H1 (cell line): ENCODE results near the gene NOX5. TPM values are rescaled to one million over a fixed set of nuclear protein-coding genes. Genes with fewer than 3 reads are reported as not detected.

Experiments used
- CTCF ChIA-PET: fragments of 300-600 bp; sonication (Branson Sonifier 250); formaldehyde crosslinking; loops from one replicate; lab custom pipeline; 2021; ENCODE audit not compliant: partially characterized antibody; lab: Charles Lee
- POLR2A ChIA-PET: fragments of 300-600 bp; sonication (Branson Sonifier 250); formaldehyde crosslinking; loops from one replicate; lab custom pipeline; 2021; ENCODE audit warnings: inconsistent platforms; ENCODE audit not compliant: partially characterized antibody; lab: Charles Lee
- DNase-seq, 2 experiments: peaks; one replicate each; pipeline versions ENCODE4 v3.0.0 to v3.0.0-alpha.2; 2010 to 2022; ENCODE audit warnings: low spot score in 2 of 2, low read depth in 1 of 2, mixed read lengths in 1 of 2
- FAIRE-seq: peaks from 2 replicates; lab custom pipeline; 2011; peaks lifted over from hg19 to GRCh38; lab: Jason Lieb, UNC
- H2AFZ ChIP-seq: 2 replicates; pipeline ENCODE4 v1.8.1; 2012; ENCODE audit warnings: low read length, inconsistent platforms
- H2AK5ac ChIP-seq: 2 replicates; pipeline ENCODE4 v1.6.1; 2013; ENCODE audit warnings: low read depth, low read length
- H2BK120ac ChIP-seq: replicated peaks from 2 replicates; pipeline ENCODE3; 2013; ENCODE audit warnings: low read depth, low read length, inconsistent platforms
- H2BK12ac ChIP-seq: 2 replicates; pipeline ENCODE4 v1.6.1; 2013; ENCODE audit warnings: low read depth, low read length
- H2BK15ac ChIP-seq: 2 replicates; pipeline ENCODE4 v1.6.1; 2013; ENCODE audit warnings: low read length
- H2BK20ac ChIP-seq: 2 replicates; pipeline ENCODE4 v1.6.1; 2013; ENCODE audit warnings: low read length
- H2BK5ac ChIP-seq: 2 replicates; pipeline ENCODE4 v1.6.1; 2013; ENCODE audit warnings: low read depth, low read length
- H3K14ac ChIP-seq: 2 replicates; pipeline ENCODE4 v1.6.1; 2013; ENCODE audit warnings: inconsistent platforms; ENCODE audit not compliant: insufficient read length
- H3K18ac ChIP-seq: 2 replicates; pipeline ENCODE4 v1.6.1; 2013; ENCODE audit warnings: low read length; ENCODE audit errors: extremely low read depth
- H3K23ac ChIP-seq: 2 replicates; pipeline ENCODE4 v1.6.1; 2013; ENCODE audit warnings: inconsistent platforms; ENCODE audit not compliant: insufficient read length
- H3K23me2 ChIP-seq: 2 replicates; pipeline ENCODE4 v1.6.1; 2013; ENCODE audit warnings: low read depth, low read length
- H3K27ac ChIP-seq: 2 replicates; pipeline ENCODE4 v1.6.1; 2011; ENCODE audit warnings: low read depth, low read length, inconsistent platforms
- H3K27me3 ChIP-seq, 4 experiments: replicated peaks in 1 of 4; 1 replicate in 1 of 4; 2 replicates in 3 of 4; pipeline versions ENCODE4 v1.6.1 to v1.8.1; 2011 to 2013; ENCODE audit warnings: low read length in 3 of 4, mild to moderate bottlenecking in 3 of 4, inconsistent platforms in 2 of 4, mixed read lengths in 2 of 4, moderate library complexity in 1 of 4; ENCODE audit not compliant: control insufficient read depth in 3 of 4, insufficient read depth in 3 of 4; ENCODE audit errors: extremely low read depth in 1 of 4
- H3K36me3 ChIP-seq, 4 experiments: 2 replicates each; pipeline versions ENCODE4 v1.6.1 to v1.8.1; 2011 to 2013; ENCODE audit warnings: mild to moderate bottlenecking in 4 of 4, low read length in 3 of 4, moderate library complexity in 2 of 4, control low read depth in 1 of 4, inconsistent platforms in 1 of 4; ENCODE audit not compliant: insufficient read depth in 4 of 4, control insufficient read depth in 2 of 4
- H3K4ac ChIP-seq: replicated peaks from 2 replicates; pipeline ENCODE3; 2013; ENCODE audit warnings: low read length, low read depth, mixed read lengths, inconsistent platforms; ENCODE audit not compliant: insufficient read length
- H3K4me1 ChIP-seq, 4 experiments: replicated peaks in 1 of 4; 1 replicate in 1 of 4; 2 replicates in 3 of 4; pipeline versions ENCODE4 v1.6.1 to v1.8.1; 2011 to 2013; ENCODE audit warnings: low read length in 3 of 4, inconsistent platforms in 2 of 4, mixed read lengths in 1 of 4; ENCODE audit not compliant: insufficient read depth in 4 of 4, control insufficient read depth in 3 of 4
- H3K4me2 ChIP-seq, 2 experiments: 2 replicates each; pipeline versions ENCODE4 v1.6.1 to v1.8.1; 2011 to 2013; ENCODE audit warnings: low read depth in 2 of 2, low read length in 2 of 2, control low read depth in 1 of 2, inconsistent platforms in 1 of 2, mild to moderate bottlenecking in 1 of 2; ENCODE audit not compliant: insufficient read depth in 1 of 2
- H3K4me3 ChIP-seq, 4 experiments: fragments of 200-600, 300-600 bp in 1 of 4; sonication (generic), shearing (Covaris generic), sonication (Bioruptor Twin) in 1 of 4; 2 replicates each; pipeline versions ENCODE4 v1.5.1 to v1.8.1; 2011 to 2016; ENCODE audit warnings: low read length in 4 of 4, low read depth in 3 of 4, control low read depth in 2 of 4, inconsistent platforms in 2 of 4, mild to moderate bottlenecking in 2 of 4, mixed read lengths in 1 of 4, moderate library complexity in 1 of 4; ENCODE audit not compliant: insufficient read depth in 2 of 4; ENCODE audit errors: extremely low read depth in 1 of 4
- H3K56ac ChIP-seq: replicated peaks from 2 replicates; pipeline ENCODE3; 2013; ENCODE audit warnings: low read depth, mild to moderate bottlenecking, mixed read lengths, low read length, inconsistent platforms; ENCODE audit not compliant: insufficient read length
- H3K79me1 ChIP-seq: 2 replicates; pipeline ENCODE4 v1.6.1; 2013; ENCODE audit warnings: low read depth, low read length, control low read depth
- H3K79me2 ChIP-seq, 2 experiments: 2 replicates each; pipeline versions ENCODE4 v1.6.1 to v1.8.1; 2012 to 2013; ENCODE audit warnings: low read length in 2 of 2, mild to moderate bottlenecking in 2 of 2, inconsistent platforms in 1 of 2; ENCODE audit not compliant: insufficient read depth in 2 of 2, control insufficient read depth in 1 of 2
- H3K9ac ChIP-seq, 4 experiments: replicated peaks in 1 of 4; 1 replicate in 1 of 4; 2 replicates in 3 of 4; pipeline versions ENCODE4 v1.6.1 to v1.8.1; 2011 to 2013; ENCODE audit warnings: low read depth in 3 of 4, low read length in 3 of 4, control low read depth in 2 of 4, mild to moderate bottlenecking in 2 of 4, moderate library complexity in 2 of 4, inconsistent platforms in 1 of 4; ENCODE audit errors: extremely low read depth in 1 of 4
- H3K9me3 ChIP-seq, 2 experiments: 2 replicates each; pipeline versions ENCODE4 v1.6.1 to v1.8.1; 2012 to 2013; ENCODE audit warnings: mild to moderate bottlenecking in 2 of 2, moderate library complexity in 2 of 2, control low read depth in 1 of 2, inconsistent platforms in 1 of 2, low read depth in 1 of 2, low read length in 1 of 2, mixed read lengths in 1 of 2; ENCODE audit not compliant: insufficient read depth in 2 of 2
- H4K20me1 ChIP-seq, 2 experiments: replicated peaks in 1 of 2; 2 replicates each; pipeline versions ENCODE3 to v1.8.1; 2011 to 2013; ENCODE audit warnings: inconsistent platforms in 2 of 2, low read length in 2 of 2, mild to moderate bottlenecking in 1 of 2; ENCODE audit not compliant: insufficient read depth in 2 of 2, control insufficient read depth in 1 of 2
- H4K5ac ChIP-seq: 2 replicates; pipeline ENCODE4 v1.6.1; 2013; ENCODE audit warnings: low read length, low read depth, mixed read lengths, inconsistent platforms; ENCODE audit not compliant: insufficient read length
- H4K8ac ChIP-seq: 2 replicates; pipeline ENCODE4 v1.8.0; 2013; ENCODE audit warnings: mild to moderate bottlenecking, moderate library complexity, low read length, inconsistent platforms; ENCODE audit not compliant: insufficient read depth; ENCODE audit errors: extremely low read depth
- H4K91ac ChIP-seq: replicated peaks from 2 replicates; pipeline ENCODE3; 2013; ENCODE audit warnings: low read length, mixed read lengths, inconsistent platforms; ENCODE audit not compliant: insufficient read length
- CREB1 ChIP-seq: IDR thresholded peaks from 2 replicates; pipeline ENCODE4 v1.6.1; 2012; ENCODE audit warnings: inconsistent platforms
- CTBP2 ChIP-seq: IDR thresholded peaks from 2 replicates; pipeline ENCODE4 v1.7.0; 2011; ENCODE audit warnings: borderline replicate concordance, mild to moderate bottlenecking, moderate library complexity, mixed read lengths, low read length; ENCODE audit not compliant: insufficient read depth, insufficient read length
- PHF8 ChIP-seq: fragments of 200-600 bp; sonication (generic); conservative IDR thresholded peaks from 2 replicates; pipeline ENCODE4 v1.7.1; 2012; ENCODE audit warnings: low read depth, mild to moderate bottlenecking, inconsistent platforms, low read length, moderate library complexity
- RBBP5 ChIP-seq: IDR thresholded peaks from 2 replicates; pipeline ENCODE4 v1.7.1; 2012; ENCODE audit warnings: low read depth, mild to moderate bottlenecking, inconsistent platforms, low read length, moderate library complexity, borderline replicate concordance
- SAP30 ChIP-seq: fragments of 300-600 bp; sonication (generic); IDR thresholded peaks from 2 replicates; pipeline ENCODE4 v1.7.1; 2012; ENCODE audit warnings: low read length, moderate library complexity, mild to moderate bottlenecking, inconsistent platforms; ENCODE audit not compliant: insufficient read depth, insufficient replicate concordance
- SIN3A ChIP-seq, 2 experiments: IDR thresholded peaks in 1 of 2; conservative IDR thresholded peaks in 1 of 2; 2 replicates each; pipeline ENCODE4 v1.6.1; 2011 to 2012; ENCODE audit warnings: low read length in 2 of 2, improper control_type of control experiment in 1 of 2, low read depth in 1 of 2, mild to moderate bottlenecking in 1 of 2
- SIRT6 ChIP-seq: IDR thresholded peaks from one replicate; pipeline ENCODE4 v1.7.1; 2012; ENCODE audit warnings: low read length, inconsistent platforms
- SP1 ChIP-seq: IDR thresholded peaks from 2 replicates; pipeline ENCODE4 v1.6.1; 2011; ENCODE audit warnings: low read depth, low read length
- SP2 ChIP-seq: IDR thresholded peaks from 2 replicates; pipeline ENCODE4 v1.6.1; 2012; ENCODE audit warnings: mild to moderate bottlenecking, low read length, inconsistent platforms
- SP4 ChIP-seq: IDR thresholded peaks from 2 replicates; pipeline ENCODE4 v1.6.1; 2012; ENCODE audit warnings: low read length, inconsistent platforms
- SRF ChIP-seq: IDR thresholded peaks from 2 replicates; pipeline ENCODE4 v1.6.1; 2011; ENCODE audit warnings: mild to moderate bottlenecking, low read depth, low read length, moderate library complexity
- TBP ChIP-seq: IDR thresholded peaks from 2 replicates; pipeline ENCODE4 v1.6.1; 2011; ENCODE audit warnings: low read depth, low read length, improper control_type of control experiment
- USF2 ChIP-seq: IDR thresholded peaks from 2 replicates; pipeline ENCODE4 v1.6.1; 2011; ENCODE audit warnings: low read length, improper control_type of control experiment
- WGBS, 2 experiments: shearing (Covaris generic) in 1 of 2; methylation state at CpG; one replicate each; pipeline versions ENCODE4 v1.1.6 to v1.1.7; 2013 to 2015; ENCODE audit warnings: low lambda C conversion rate in 2 of 2, mixed read lengths in 2 of 2, inconsistent platforms in 1 of 2, low coverage in 1 of 2, missing lambda C conversion rate in 1 of 2; ENCODE audit not compliant: insufficient replicate concordance in 2 of 2, insufficient coverage in 1 of 2, insufficient read length in 1 of 2; ENCODE audit errors: extremely low coverage in 1 of 2, missing lambda C conversion rate in 1 of 2; 5-methylcytosine and 5-hydroxymethylcytosine counted together
- polyA plus RNA-seq, 7 experiments: library from polyadenylated mRNA; depleted of rRNA in 3 of 7; stranded (reverse) in 5 of 7; unstranded in 2 of 7; fragments of >200 nt in 5 of 7; fragments of 200-250 nt in 2 of 7; gene quantifications; 1 replicate in 5 of 7; 2 replicates in 1 of 7; 4 replicates in 1 of 7; pipeline versions ENCODE4 v1.2.1 to v1.2.3, GENCODE V29; 2011 to 2013; ENCODE audit warnings: missing spikeins in 2 of 7, mixed read lengths in 2 of 7
- total RNA-seq: library from RNA; stranded (reverse); fragmentation: NEBNext Ultra II Directional; extraction: Animal tissue kit (Norgen Biotek cat#: 25700); gene quantifications from 2 replicates; pipeline ENCODE4 v1.2.1, GENCODE V29; 2021

NOX5 gene
- total and polyA plus RNA-seq, 2 of the 8 experiments (the other 6 are each of a cell fraction or from before 2014, with no cell fraction given) = under 0.01 TPM; not detected in 1

DNA sequence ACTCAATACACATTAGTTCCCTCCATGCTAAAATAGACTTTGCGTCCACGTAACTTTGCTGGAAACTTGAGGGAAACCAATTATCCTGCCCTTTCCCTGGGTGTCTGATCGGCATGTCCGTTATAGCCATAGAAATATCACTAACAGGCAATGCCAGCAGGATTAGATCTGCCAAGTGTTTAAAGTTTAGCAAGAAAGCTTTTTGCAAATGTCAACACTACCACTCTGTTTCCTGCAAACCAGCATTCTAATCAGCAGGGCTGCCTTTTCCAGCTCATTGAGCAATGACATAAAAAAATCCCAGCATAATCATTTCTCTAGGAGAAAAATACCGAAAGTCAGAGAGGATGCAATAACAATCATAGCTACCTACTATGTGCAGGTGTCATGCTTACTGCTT lies 60.9 kb downstream of the NOX5 start:
- Histone ChIP-seq H3K4me3 (peak overlapping the region in 1 of 4 experiments; percentile 71; a peak in 1 of 8 replicates), H3K23ac (no peak overlapping the region), H3K23me2 (no peaks in the 10 kb centered on the region; the same call in 1 of the 2 replicates), H4K8ac (no peak overlapping the region), H2BK120ac (no peak overlapping the region), H2BK12ac (no peak overlapping the region), H4K20me1 (no peaks in the 10 kb centered on the region), H2BK20ac (no peak overlapping the region), H3K56ac (no peak overlapping the region), H4K91ac (no peak overlapping the region), H2BK5ac (no peak overlapping the region), H3K4ac (no peak overlapping the region), H3K18ac (no peak overlapping the region), H3K27me3 (no peaks in the 10 kb centered on the region), H3K4me2 (peak overlapping the region; percentile 79 to 93; a peak in 2 of 4 replicates), H3K4me1 (peaks cover 12 to 15% (median 13%) of the 10 kb centered on the region in 4 experiments; a peak in 6 of 7 replicates), H4K5ac (no peak overlapping the region), H3K27ac (no peak overlapping the region), H3K79me1 (no peaks in the 10 kb centered on the region), H2AFZ (no peak overlapping the region), H3K9me3 (no peaks in the 10 kb centered on the region), H3K36me3 (no peaks in the 10 kb centered on the region), H3K9ac (no peak overlapping the region), H2AK5ac (no peak overlapping the region), H2BK15ac (no peak overlapping the region), H3K79me2 (no peaks in the 10 kb centered on the region), H3K14ac (no peak overlapping the region)
- POLR2A ChIA-PET = interaction anchor here (0.5 to 5.0 kb wide), 7 partner anchors 9 to 377 kb away, joined by 3 to 39 read pairs (median 4); partner anchors contain the start of genes GLCE and RPLP1
- no peak for DNase-seq
- CTCF ChIA-PET = interaction anchor here (1.2 to 3.0 kb wide), 5 partner anchors 8 to 18 kb away, joined by 3 to 9 read pairs (median 4); no protein-coding TSS in a partner anchor
- WGBS, 2 experiments = 90% methylated on average over 5 of the region's 5 CpGs; no CpG with 5 or more reads in 1 of the 2 experiments
- no peak for FAIRE-seq
- no peak for TF ChIP-seq RBBP5
- TF ChIP-seq SRF = no peak
- TF ChIP-seq SIRT6 = no peak
- no peak for TF ChIP-seq CREB1
- TF ChIP-seq SIN3A (conservative IDR thresholded peaks at IDR 0.05 in 1 of 2, IDR thresholded peaks at IDR 0.05 in 1 of 2; ENCODE audit: low read depth in 1 of 2, low read length in 2 of 2) = no peak
- no peak for TF ChIP-seq CTBP2
- TF ChIP-seq USF2 = no peak
- no peak for TF ChIP-seq SP2
- no peak for TF ChIP-seq SAP30
- TF ChIP-seq SP1 = no peak
- no peak for TF ChIP-seq SP4
- TF ChIP-seq PHF8 = no peak
- no peak for TF ChIP-seq TBP
